Measurements from ENCODE around the gene MLYCD. TPM values are rescaled to one million over a fixed set of nuclear protein-coding genes. Genes with fewer than 3 reads are reported as not detected.
A peak's percentile ranks its signal among the peaks of the same experiment; 100 is the strongest.

Gene MLYCD
- total RNA-seq, 1 donor from 2014 or later = 2.8 TPM

- peaks cover 31% of the 10 kb centered on the region for H3K27me3 Mint-ChIP-seq (ENCODE audit: low read depth, unreplicated experiment)
- H3K9ac ChIP-seq (ENCODE audit: low read length) = no peak overlapping the region
- no peak for TF ChIP-seq CTCF (IDR thresholded peaks at IDR 0.05; ENCODE audit: insufficient read depth, low read depth, low read length)
- no peaks in the 10 kb centered on the region for H3K36me3 ChIP-seq (ENCODE audit: insufficient read depth, low read length)
- no peak overlapping the region for H3K4me2 ChIP-seq (ENCODE audit: low read length)
- H3K4me3 ChIP-seq (ENCODE audit: insufficient read depth, low read depth, low read length) = no peak overlapping the region
- H3K4me1 ChIP-seq (ENCODE audit: insufficient read depth, low read length) = no peaks in the 10 kb centered on the region
- no peak overlapping the region for H3K27ac Mint-ChIP-seq (ENCODE audit: unreplicated experiment)
- H3K27ac ChIP-seq (ENCODE audit: low read depth, low read length) = no peak overlapping the region
- FAIRE-seq (no peak), DNase-seq (ENCODE audit: low read depth) (no peak)
- H3K36me3 Mint-ChIP-seq (ENCODE audit: low read depth, unreplicated experiment) = no peaks in the 10 kb centered on the region
- H4K20me1 ChIP-seq (ENCODE audit: insufficient read depth, low read length) = peaks cover 3% of the 10 kb centered on the region
- H2AFZ ChIP-seq (ENCODE audit: low read depth, low read length) = no peak overlapping the region
- H3K9me3 Mint-ChIP-seq (ENCODE audit: unreplicated experiment) = no peaks in the 10 kb centered on the region
- no peak overlapping the region for H3K4me3 Mint-ChIP-seq (ENCODE audit: unreplicated experiment)
- H3K9me3 ChIP-seq (ENCODE audit: insufficient read depth, low read depth, low read length) = no peaks in the 10 kb centered on the region
- no peaks in the 10 kb centered on the region for H3K27me3 ChIP-seq (ENCODE audit: insufficient read depth, low read length)
- no peaks in the 10 kb centered on the region for H3K79me2 ChIP-seq (ENCODE audit: insufficient read depth, low read length)
- no peaks in the 10 kb centered on the region for H3K4me1 Mint-ChIP-seq (ENCODE audit: low read depth, unreplicated experiment)
Observed at GRCh38 chr16:83966153-83966696, 67.3 kb downstream of the MLYCD start.

GRCh38 chr16:83967091-83967490, 68.2 kb downstream of the MLYCD start:
- Histone ChIP-seq H2AFZ (ENCODE audit: low read depth, low read length) (no peak overlapping the region), H3K4me3 (ENCODE audit: insufficient read depth, low read depth, low read length) (no peak overlapping the region), H3K9me3 (ENCODE audit: insufficient read depth, low read depth, low read length) (no peaks in the 10 kb centered on the region), H3K79me2 (ENCODE audit: insufficient read depth, low read length) (no peaks in the 10 kb centered on the region), H3K36me3 (ENCODE audit: insufficient read depth, low read length) (no peaks in the 10 kb centered on the region), H3K27me3 (ENCODE audit: insufficient read depth, low read length) (no peaks in the 10 kb centered on the region), H3K4me1 (ENCODE audit: insufficient read depth, low read length) (no peaks in the 10 kb centered on the region), H3K9ac (ENCODE audit: low read length) (no peak overlapping the region), H4K20me1 (ENCODE audit: insufficient read depth, low read length) (peaks cover 3% of the 10 kb centered on the region), H3K4me2 (ENCODE audit: low read length) (no peak overlapping the region), H3K27ac (ENCODE audit: low read depth, low read length) (no peak overlapping the region)
- no peak overlapping the region for H3K27ac Mint-ChIP-seq (ENCODE audit: unreplicated experiment)
- no peaks in the 10 kb centered on the region for H3K36me3 Mint-ChIP-seq (ENCODE audit: low read depth, unreplicated experiment)
- H3K4me3 Mint-ChIP-seq (ENCODE audit: unreplicated experiment) = no peak overlapping the region
- H3K9me3 Mint-ChIP-seq (ENCODE audit: unreplicated experiment) = no peaks in the 10 kb centered on the region
- H3K27me3 Mint-ChIP-seq (ENCODE audit: low read depth, unreplicated experiment) = peaks cover 37% of the 10 kb centered on the region
- FAIRE-seq (no peak), DNase-seq (ENCODE audit: low read depth) (no peak)
- TF ChIP-seq CTCF (IDR thresholded peaks at IDR 0.05; ENCODE audit: insufficient read depth, low read depth, low read length) (no peak), EZH2 (IDR thresholded peaks at IDR 0.05; ENCODE audit: insufficient read depth, low read length) (no peak)
- no peaks in the 10 kb centered on the region for H3K4me1 Mint-ChIP-seq (ENCODE audit: low read depth, unreplicated experiment)

GRCh38 chr16:83967838-83968305, 69.0 kb downstream of the MLYCD start, which contains the start of gene NECAB2:
NECAB2 (plus strand) TSS chr16:83968244; CDS start chr16:83968649, 405 bp downstream.
- no peak within 1 kb of the TSS for H3K27ac ChIP-seq (ENCODE audit: low read depth, low read length)
- Mint-ChIP-seq H3K27ac (ENCODE audit: unreplicated experiment) (no peak within 1 kb of the TSS), H3K4me3 (ENCODE audit: unreplicated experiment) (peak within 1 kb of the TSS; percentile 78), H3K9me3 (ENCODE audit: unreplicated experiment) (no peaks in the 10 kb centered on the region), H3K36me3 (ENCODE audit: low read depth, unreplicated experiment) (no peaks in the 10 kb centered on the region), H3K4me1 (ENCODE audit: low read depth, unreplicated experiment) (no peaks in the 10 kb centered on the region), H3K27me3 (ENCODE audit: low read depth, unreplicated experiment) (peaks cover 40% of the 10 kb centered on the region)
- no peaks in the 10 kb centered on the region for H3K27me3 ChIP-seq (ENCODE audit: insufficient read depth, low read length)
- no peak for DNase-seq (ENCODE audit: low read depth)
- peaks cover 3% of the 10 kb centered on the region for H4K20me1 ChIP-seq (ENCODE audit: insufficient read depth, low read length)
- H3K4me1 ChIP-seq (ENCODE audit: insufficient read depth, low read length) = no peaks in the 10 kb centered on the region
- no peak for FAIRE-seq
- H3K4me3 ChIP-seq (ENCODE audit: insufficient read depth, low read depth, low read length) = no peak within 1 kb of the TSS
- no peaks in the 10 kb centered on the region for H3K9me3 ChIP-seq (ENCODE audit: insufficient read depth, low read depth, low read length)
- TF ChIP-seq EZH2 (IDR thresholded peaks at IDR 0.05; ENCODE audit: insufficient read depth, low read length) = no peak
- H3K79me2 ChIP-seq (ENCODE audit: insufficient read depth, low read length) = no peaks in the 10 kb centered on the region
- no peak within 1 kb of the TSS for H2AFZ ChIP-seq (ENCODE audit: low read depth, low read length)
- H3K9ac ChIP-seq (ENCODE audit: low read length) = no peak within 1 kb of the TSS
- no peaks in the 10 kb centered on the region for H3K36me3 ChIP-seq (ENCODE audit: insufficient read depth, low read length)
- H3K4me2 ChIP-seq (ENCODE audit: low read length) = peak within 1 kb of the TSS; percentile 71

Data from astrocyte (in vitro differentiated cells and primary cell).